ENCODE results near the gene SAMD4A. TPM values are rescaled to one million over a fixed set of nuclear protein-coding genes. Genes with fewer than 3 reads are reported as not detected.

Gene SAMD4A
- total RNA-seq, 1 experiment from 2014 or later, result 26.5 TPM

GRCh38 chr14:54555651-54556050, 11.3 kb upstream of the SAMD4A start:
- POLR2A ChIA-PET (ENCODE audit: low non-redundant PET), result no interaction called here
- Histone ChIP-seq H3K27ac (ENCODE audit: low read depth, low read length, poor library complexity, severe bottlenecking) (no peak overlapping the region), H3K4me1 (ENCODE audit: insufficient read depth, low read length, poor library complexity, severe bottlenecking) (no peaks in the 10 kb centered on the region), H3K27me3 (replicated peaks; ENCODE audit: insufficient read depth, low read depth, low read length, poor library complexity) (no peaks in the 10 kb centered on the region), H3K4me3 (ENCODE audit: low read depth, low read length, poor library complexity, severe bottlenecking) (no peak overlapping the region), H3K9me3 (ENCODE audit: low read depth, low read length, poor library complexity, severe bottlenecking) (no peaks in the 10 kb centered on the region), H3K36me3 (ENCODE audit: insufficient read depth, low read length, poor library complexity, severe bottlenecking) (no peaks in the 10 kb centered on the region)
- intact Hi-C loops (cut with micrococcal nuclease; ENCODE audit: unreplicated experiment), result no loop called here
- TF ChIP-seq CTCF (conservative IDR thresholded peaks at IDR 0.05; ENCODE audit: low read depth, low read length) (peak; percentile 37), EZH2 (IDR thresholded peaks at IDR 0.05; ENCODE audit: borderline replicate concordance, low read depth, low read length, poor library complexity, severe bottlenecking) (no peak)
- BruUV-seq (replicated peaks), result no TSS peak
- CTCF ChIA-PET, result no interaction called here
- no peak for DNase-seq (ENCODE audit: low spot score)

GRCh38 chr14:54556535-54556934, 10.4 kb upstream of the SAMD4A start:
- Histone ChIP-seq H3K36me3 (ENCODE audit: insufficient read depth, low read length, poor library complexity, severe bottlenecking) (no peaks in the 10 kb centered on the region), H3K27ac (ENCODE audit: low read depth, low read length, poor library complexity, severe bottlenecking) (no peak overlapping the region), H3K27me3 (replicated peaks; ENCODE audit: insufficient read depth, low read depth, low read length, poor library complexity) (no peaks in the 10 kb centered on the region), H3K9me3 (ENCODE audit: low read depth, low read length, poor library complexity, severe bottlenecking) (no peaks in the 10 kb centered on the region), H3K4me3 (ENCODE audit: low read depth, low read length, poor library complexity, severe bottlenecking) (no peak overlapping the region), H3K4me1 (ENCODE audit: insufficient read depth, low read length, poor library complexity, severe bottlenecking) (no peaks in the 10 kb centered on the region)
- intact Hi-C loops (cut with micrococcal nuclease; ENCODE audit: unreplicated experiment), result no loop called here
- DNase-seq (ENCODE audit: low spot score), result no peak
- TF ChIP-seq EZH2 (IDR thresholded peaks at IDR 0.05; ENCODE audit: borderline replicate concordance, low read depth, low read length, poor library complexity, severe bottlenecking) (no peak), CTCF (conservative IDR thresholded peaks at IDR 0.05; ENCODE audit: low read depth, low read length) (no peak)
- ChIA-PET POLR2A (ENCODE audit: low non-redundant PET) (no interaction called here), CTCF (no interaction called here)
- BruUV-seq (replicated peaks), result no TSS peak

GRCh38 chr14:54562334-54562733, 4.6 kb upstream of the SAMD4A start:
- CTCF ChIA-PET, result no interaction called here
- Histone ChIP-seq H3K9me3 (ENCODE audit: low read depth, low read length, poor library complexity, severe bottlenecking) (no peaks in the 10 kb centered on the region), H3K4me1 (ENCODE audit: insufficient read depth, low read length, poor library complexity, severe bottlenecking) (peaks cover 7% of the 10 kb centered on the region), H3K27ac (ENCODE audit: low read depth, low read length, poor library complexity, severe bottlenecking) (no peak overlapping the region), H3K36me3 (ENCODE audit: insufficient read depth, low read length, poor library complexity, severe bottlenecking) (no peaks in the 10 kb centered on the region), H3K27me3 (replicated peaks; ENCODE audit: insufficient read depth, low read depth, low read length, poor library complexity) (no peaks in the 10 kb centered on the region), H3K4me3 (ENCODE audit: low read depth, low read length, poor library complexity, severe bottlenecking) (no peak overlapping the region)
- no peak for DNase-seq (ENCODE audit: low spot score)
- BruUV-seq (replicated peaks), result no TSS peak
- POLR2A ChIA-PET (ENCODE audit: low non-redundant PET), result no interaction called here
- intact Hi-C loops (cut with micrococcal nuclease; ENCODE audit: unreplicated experiment), result loop anchor here (5.0 to 10.0 kb wide), 2 partner anchors 195 to 422 kb away; no protein-coding TSS in a partner anchor
- no peak for TF ChIP-seq CTCF (conservative IDR thresholded peaks at IDR 0.05; ENCODE audit: low read depth, low read length)
- no peak for TF ChIP-seq EZH2 (IDR thresholded peaks at IDR 0.05; ENCODE audit: borderline replicate concordance, low read depth, low read length, poor library complexity, severe bottlenecking)
